Measurements from ENCODE around the gene PRF1.

Gene PRF1

DNA sequence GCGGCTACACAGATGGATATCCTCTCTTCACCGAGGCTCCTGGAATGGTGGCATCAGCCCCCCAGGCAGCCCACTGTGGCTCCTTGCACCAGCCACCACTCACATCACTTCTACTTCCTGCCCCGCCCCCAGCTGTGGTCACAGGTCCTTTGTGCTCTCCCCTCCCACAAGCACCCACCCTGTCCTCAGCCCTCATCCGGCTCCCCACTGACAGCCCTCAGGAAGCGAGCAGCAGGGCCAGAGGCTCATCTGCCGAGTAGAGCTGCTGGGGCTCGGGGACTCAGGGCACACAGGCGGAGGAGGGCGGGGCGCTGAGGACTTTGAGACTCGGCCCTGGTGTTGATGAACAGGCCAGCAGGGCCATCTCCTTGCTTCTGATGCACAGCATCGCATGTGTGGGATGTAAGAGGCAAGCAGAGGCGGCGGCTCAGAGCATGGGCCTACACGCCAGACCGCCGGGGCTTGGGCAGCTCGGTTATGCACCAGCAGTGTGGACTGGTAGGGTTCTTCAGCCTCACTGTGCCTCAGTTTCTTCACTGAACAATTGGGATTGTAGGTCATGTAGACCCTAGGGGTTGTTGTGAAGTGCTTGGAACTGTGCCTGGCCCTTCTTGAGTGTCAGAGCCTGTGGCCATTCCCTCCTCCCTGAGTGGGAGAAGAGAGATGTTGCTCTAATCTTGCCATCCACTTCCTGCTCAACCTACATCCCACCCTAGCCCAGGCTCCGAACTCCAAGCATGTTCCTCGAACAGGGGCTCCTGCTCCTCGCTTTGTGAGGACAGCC is at the start of gene PRF1:
Gene PRF1 (minus strand): TSS at position 77 of the 784 bp plus-strand sequence. CDS start 1,839 bp downstream, outside the sequence.
- no peaks in the 10 kb centered on the region for H4K20me1 ChIP-seq (ENCODE audit: control insufficient read depth, insufficient read depth, low read depth, low read length)
- H3K4me2 ChIP-seq (ENCODE audit: low read length) = no peak within 1 kb of the TSS
- H3K36me3 ChIP-seq (ENCODE audit: control insufficient read depth, low read length) = no peaks in the 10 kb centered on the region
- no peak for TF ChIP-seq EZH2phosphoT487 (IDR thresholded peaks at IDR 0.05; ENCODE audit: borderline replicate concordance, low read length)
- TF ChIP-seq, protein P1, sequence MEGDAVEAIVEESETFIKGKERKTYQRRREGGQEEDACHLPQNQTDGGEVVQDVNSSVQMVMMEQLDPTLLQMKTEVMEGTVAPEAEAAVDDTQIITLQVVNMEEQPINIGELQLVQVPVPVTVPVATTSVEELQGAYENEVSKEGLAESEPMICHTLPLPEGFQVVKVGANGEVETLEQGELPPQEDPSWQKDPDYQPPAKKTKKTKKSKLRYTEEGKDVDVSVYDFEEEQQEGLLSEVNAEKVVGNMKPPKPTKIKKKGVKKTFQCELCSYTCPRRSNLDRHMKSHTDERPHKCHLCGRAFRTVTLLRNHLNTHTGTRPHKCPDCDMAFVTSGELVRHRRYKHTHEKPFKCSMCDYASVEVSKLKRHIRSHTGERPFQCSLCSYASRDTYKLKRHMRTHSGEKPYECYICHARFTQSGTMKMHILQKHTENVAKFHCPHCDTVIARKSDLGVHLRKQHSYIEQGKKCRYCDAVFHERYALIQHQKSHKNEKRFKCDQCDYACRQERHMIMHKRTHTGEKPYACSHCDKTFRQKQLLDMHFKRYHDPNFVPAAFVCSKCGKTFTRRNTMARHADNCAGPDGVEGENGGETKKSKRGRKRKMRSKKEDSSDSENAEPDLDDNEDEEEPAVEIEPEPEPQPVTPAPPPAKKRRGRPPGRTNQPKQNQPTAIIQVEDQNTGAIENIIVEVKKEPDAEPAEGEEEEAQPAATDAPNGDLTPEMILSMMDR (IDR thresholded peaks at IDR 0.05; ENCODE audit: low read depth, low read length, poor library complexity, severe bottlenecking) = no peak
- no peak within 1 kb of the TSS for H3K4me3 ChIP-seq (ENCODE audit: low read length)
- no peak within 1 kb of the TSS for H3K27ac ChIP-seq (ENCODE audit: low read depth, low read length)
- H3K4me1 ChIP-seq (ENCODE audit: control insufficient read depth, low read length) = no peaks in the 10 kb centered on the region
- H3K27me3 ChIP-seq (ENCODE audit: control insufficient read depth, low read length) = peaks cover 4% of the 10 kb centered on the region; the same call in 1 of the 2 replicates
- H3F3A ChIP-seq (ENCODE audit: control insufficient read depth, insufficient read depth) = no peaks in the 10 kb centered on the region
- H3K79me2 ChIP-seq (ENCODE audit: control insufficient read depth, low read length) = no peaks in the 10 kb centered on the region
- no peaks in the 10 kb centered on the region for H3K9me3 ChIP-seq (ENCODE audit: control insufficient read depth, insufficient read depth, low read length)
- H3K9me2 ChIP-seq (replicated peaks; ENCODE audit: control insufficient read depth, low read length) = no peaks in the 10 kb centered on the region

DNA sequence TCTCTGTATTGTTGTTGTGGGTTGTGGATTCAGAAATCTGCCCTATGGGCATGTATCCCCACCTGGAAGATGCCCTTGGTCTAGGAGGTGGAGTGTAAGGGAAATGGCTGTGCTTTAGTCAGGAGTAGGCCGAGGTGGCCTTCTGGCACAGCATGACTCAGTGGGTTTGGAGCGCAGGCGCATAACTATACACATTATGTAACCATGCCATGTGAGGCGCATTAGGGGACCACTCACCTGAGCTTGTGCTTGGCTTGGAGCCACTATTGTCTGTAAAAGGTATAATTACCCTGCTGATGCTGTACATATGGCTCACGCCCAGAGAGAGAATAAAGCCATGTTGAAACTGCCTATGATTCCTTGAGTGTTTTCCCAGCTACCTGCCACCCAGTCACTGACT is 49.1 kb upstream of the PRF1 start:
- Histone ChIP-seq H3K9me3 (ENCODE audit: control insufficient read depth, insufficient read depth, low read length) (peaks cover 38% of the 10 kb centered on the region), H3K4me3 (ENCODE audit: low read length) (no peak overlapping the region), H3K36me3 (ENCODE audit: control insufficient read depth, low read length) (no peaks in the 10 kb centered on the region), H3K27ac (ENCODE audit: low read depth, low read length) (no peak overlapping the region), H3K4me1 (ENCODE audit: control insufficient read depth, low read length) (no peaks in the 10 kb centered on the region), H3F3A (ENCODE audit: control insufficient read depth, insufficient read depth) (no peaks in the 10 kb centered on the region), H3K27me3 (ENCODE audit: control insufficient read depth, low read length) (no peaks in the 10 kb centered on the region), H3K9me2 (replicated peaks; ENCODE audit: control insufficient read depth, low read length) (no peaks in the 10 kb centered on the region), H4K20me1 (ENCODE audit: control insufficient read depth, insufficient read depth, low read depth, low read length) (no peaks in the 10 kb centered on the region), H3K79me2 (ENCODE audit: control insufficient read depth, low read length) (no peaks in the 10 kb centered on the region), H3K4me2 (ENCODE audit: low read length) (no peak overlapping the region)
- TF ChIP-seq, protein P1 (IDR thresholded peaks at IDR 0.05; ENCODE audit: low read depth, low read length, poor library complexity, severe bottlenecking) = no peak
- no peak for TF ChIP-seq EZH2phosphoT487 (IDR thresholded peaks at IDR 0.05; ENCODE audit: borderline replicate concordance, low read length)

DNA sequence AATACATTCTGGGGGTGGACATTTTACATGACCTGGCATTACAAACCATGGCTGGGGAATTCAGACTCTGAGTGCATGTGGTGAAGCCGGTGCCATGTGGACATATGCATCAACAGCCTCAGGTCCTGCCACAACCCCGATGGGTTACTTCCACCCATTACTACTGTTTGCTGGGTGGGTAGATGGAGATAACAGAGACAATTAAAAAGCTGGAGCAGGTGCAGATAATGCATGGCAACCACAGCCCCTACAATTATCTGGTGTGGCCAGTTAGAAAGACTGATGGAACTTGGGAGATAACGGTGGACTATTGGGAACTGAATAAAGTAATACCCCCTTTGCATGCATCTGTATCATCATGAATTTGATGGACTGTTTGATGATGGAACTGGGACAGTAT is 48.2 kb upstream of the PRF1 start:
- Histone ChIP-seq H3F3A (ENCODE audit: control insufficient read depth, insufficient read depth) (no peaks in the 10 kb centered on the region), H3K79me2 (ENCODE audit: control insufficient read depth, low read length) (no peaks in the 10 kb centered on the region), H3K9me2 (replicated peaks; ENCODE audit: control insufficient read depth, low read length) (no peaks in the 10 kb centered on the region), H3K9me3 (ENCODE audit: control insufficient read depth, insufficient read depth, low read length) (peaks cover 38% of the 10 kb centered on the region), H3K4me2 (ENCODE audit: low read length) (no peak overlapping the region), H4K20me1 (ENCODE audit: control insufficient read depth, insufficient read depth, low read depth, low read length) (no peaks in the 10 kb centered on the region), H3K27ac (ENCODE audit: low read depth, low read length) (no peak overlapping the region), H3K36me3 (ENCODE audit: control insufficient read depth, low read length) (no peaks in the 10 kb centered on the region), H3K4me3 (ENCODE audit: low read length) (no peak overlapping the region), H3K4me1 (ENCODE audit: control insufficient read depth, low read length) (no peaks in the 10 kb centered on the region), H3K27me3 (ENCODE audit: control insufficient read depth, low read length) (no peaks in the 10 kb centered on the region)
- TF ChIP-seq, protein P1 (IDR thresholded peaks at IDR 0.05; ENCODE audit: low read depth, low read length, poor library complexity, severe bottlenecking) = no peak
- TF ChIP-seq EZH2phosphoT487 (IDR thresholded peaks at IDR 0.05; ENCODE audit: borderline replicate concordance, low read length) = no peak

Data from DOHH2 (cell line).